ENCODE measurements around the gene TMEM233.

The TMEM233 gene

GRCh38 chr12:119691202-119691810, 97.7 kb downstream of the TMEM233 start:
- DNase-seq (ENCODE audit: low read depth): no peak
- no peak overlapping the region for H3K4me3 ChIP-seq (ENCODE audit: low read length)
- TF ChIP-seq CTCF (conservative IDR thresholded peaks at IDR 0.05; ENCODE audit: low read depth, low read length): no peak

- DNase-seq (ENCODE audit: low read depth): no peak
- TF ChIP-seq CTCF (conservative IDR thresholded peaks at IDR 0.05; ENCODE audit: low read depth, low read length): no peak
- H3K4me3 ChIP-seq (ENCODE audit: low read length): no peak overlapping the region
Observed at GRCh38 chr12:119692410-119692809, 98.8 kb downstream of the TMEM233 start.

Data from retinal pigment epithelial cell (primary cell).